Mammary epithelial cell (primary cell): ENCODE measurements around the gene TFCP2.

Experiments used
- EZH2 ChIP-seq: IDR thresholded peaks from 2 replicates; pipeline ENCODE4 v1.6.1; 2012; ENCODE audit warnings: low read length, inconsistent platforms, borderline replicate concordance
- TF ChIP-seq, protein P1 (sequence below), 2 donors: IDR thresholded peaks in 1 of 2; conservative IDR thresholded peaks in 1 of 2; 2 replicates each; pipeline ENCODE4 v1.5.1; 2011 to 2012; ENCODE audit warnings: inconsistent platforms in 2 of 2, low read length in 2 of 2, mild to moderate bottlenecking in 2 of 2, control low read depth in 1 of 2, low read depth in 1 of 2; ENCODE audit not compliant: insufficient read depth in 1 of 2; ENCODE audit errors: extremely low read depth in 1 of 2

- TF ChIP-seq, protein P1, sequence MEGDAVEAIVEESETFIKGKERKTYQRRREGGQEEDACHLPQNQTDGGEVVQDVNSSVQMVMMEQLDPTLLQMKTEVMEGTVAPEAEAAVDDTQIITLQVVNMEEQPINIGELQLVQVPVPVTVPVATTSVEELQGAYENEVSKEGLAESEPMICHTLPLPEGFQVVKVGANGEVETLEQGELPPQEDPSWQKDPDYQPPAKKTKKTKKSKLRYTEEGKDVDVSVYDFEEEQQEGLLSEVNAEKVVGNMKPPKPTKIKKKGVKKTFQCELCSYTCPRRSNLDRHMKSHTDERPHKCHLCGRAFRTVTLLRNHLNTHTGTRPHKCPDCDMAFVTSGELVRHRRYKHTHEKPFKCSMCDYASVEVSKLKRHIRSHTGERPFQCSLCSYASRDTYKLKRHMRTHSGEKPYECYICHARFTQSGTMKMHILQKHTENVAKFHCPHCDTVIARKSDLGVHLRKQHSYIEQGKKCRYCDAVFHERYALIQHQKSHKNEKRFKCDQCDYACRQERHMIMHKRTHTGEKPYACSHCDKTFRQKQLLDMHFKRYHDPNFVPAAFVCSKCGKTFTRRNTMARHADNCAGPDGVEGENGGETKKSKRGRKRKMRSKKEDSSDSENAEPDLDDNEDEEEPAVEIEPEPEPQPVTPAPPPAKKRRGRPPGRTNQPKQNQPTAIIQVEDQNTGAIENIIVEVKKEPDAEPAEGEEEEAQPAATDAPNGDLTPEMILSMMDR (conservative IDR thresholded peaks at IDR 0.05 in 1 of 2, IDR thresholded peaks at IDR 0.05 in 1 of 2; ENCODE audit: extremely low read depth in 1 of 2, insufficient read depth in 1 of 2, low read depth in 1 of 2, low read length in 2 of 2): no peak
- TF ChIP-seq EZH2: no peak
Observed at GRCh38 chr12:51202718-51203117, 29.8 kb upstream of the TFCP2 start.
